ENCODE data around the gene CHST15.

The CHST15 gene

DNA sequence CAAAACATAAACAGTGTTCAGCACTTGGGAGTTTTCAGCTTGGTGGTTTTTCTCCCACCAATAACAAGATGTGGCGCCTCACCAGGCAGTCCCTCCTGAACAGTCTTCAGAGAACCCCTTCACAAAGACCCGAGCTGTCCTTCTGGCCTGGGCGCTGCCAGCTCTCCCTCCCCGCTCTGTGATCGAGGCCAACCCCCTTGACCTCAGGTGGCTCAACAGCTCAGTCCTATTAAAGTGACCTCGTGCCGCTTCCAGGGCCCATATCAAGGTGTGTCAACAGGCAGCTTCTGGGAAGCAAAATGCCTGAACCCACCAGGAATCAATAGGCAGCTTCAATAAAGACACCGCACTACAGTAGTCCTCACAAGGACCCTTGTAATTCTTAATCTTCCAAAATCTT, 63.3 kb downstream of the CHST15 start:
- H2AFZ ChIP-seq (ENCODE audit: low read depth), result no peak overlapping the region
- TF ChIP-seq, protein P1, sequence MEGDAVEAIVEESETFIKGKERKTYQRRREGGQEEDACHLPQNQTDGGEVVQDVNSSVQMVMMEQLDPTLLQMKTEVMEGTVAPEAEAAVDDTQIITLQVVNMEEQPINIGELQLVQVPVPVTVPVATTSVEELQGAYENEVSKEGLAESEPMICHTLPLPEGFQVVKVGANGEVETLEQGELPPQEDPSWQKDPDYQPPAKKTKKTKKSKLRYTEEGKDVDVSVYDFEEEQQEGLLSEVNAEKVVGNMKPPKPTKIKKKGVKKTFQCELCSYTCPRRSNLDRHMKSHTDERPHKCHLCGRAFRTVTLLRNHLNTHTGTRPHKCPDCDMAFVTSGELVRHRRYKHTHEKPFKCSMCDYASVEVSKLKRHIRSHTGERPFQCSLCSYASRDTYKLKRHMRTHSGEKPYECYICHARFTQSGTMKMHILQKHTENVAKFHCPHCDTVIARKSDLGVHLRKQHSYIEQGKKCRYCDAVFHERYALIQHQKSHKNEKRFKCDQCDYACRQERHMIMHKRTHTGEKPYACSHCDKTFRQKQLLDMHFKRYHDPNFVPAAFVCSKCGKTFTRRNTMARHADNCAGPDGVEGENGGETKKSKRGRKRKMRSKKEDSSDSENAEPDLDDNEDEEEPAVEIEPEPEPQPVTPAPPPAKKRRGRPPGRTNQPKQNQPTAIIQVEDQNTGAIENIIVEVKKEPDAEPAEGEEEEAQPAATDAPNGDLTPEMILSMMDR (conservative IDR thresholded peaks at IDR 0.05; ENCODE audit: low read depth, low read length), result no peak
- no peaks in the 10 kb centered on the region for H3K4me1 ChIP-seq (ENCODE audit: low read depth, poor library complexity, severe bottlenecking)
- no peak overlapping the region for H3K9ac ChIP-seq
- H3K79me2 ChIP-seq (ENCODE audit: insufficient read depth, low read depth), result no peaks in the 10 kb centered on the region; the same call in 1 of the 2 replicates
- peaks cover 13% of the 10 kb centered on the region; the same call in 1 of the 2 replicates for H3K36me3 ChIP-seq (ENCODE audit: insufficient read depth)
- no peak overlapping the region for H3K4me2 ChIP-seq
- H3K27me3 ChIP-seq (ENCODE audit: insufficient read depth, low read depth), result no peaks in the 10 kb centered on the region
- H3K27ac ChIP-seq, result no peak overlapping the region
- no peaks in the 10 kb centered on the region for H4K20me1 ChIP-seq (ENCODE audit: insufficient read depth)
- no peak overlapping the region for H3K4me3 ChIP-seq (IDR thresholded peaks at IDR 0.05; ENCODE audit: insufficient read depth, low read depth, low read length)

DNA sequence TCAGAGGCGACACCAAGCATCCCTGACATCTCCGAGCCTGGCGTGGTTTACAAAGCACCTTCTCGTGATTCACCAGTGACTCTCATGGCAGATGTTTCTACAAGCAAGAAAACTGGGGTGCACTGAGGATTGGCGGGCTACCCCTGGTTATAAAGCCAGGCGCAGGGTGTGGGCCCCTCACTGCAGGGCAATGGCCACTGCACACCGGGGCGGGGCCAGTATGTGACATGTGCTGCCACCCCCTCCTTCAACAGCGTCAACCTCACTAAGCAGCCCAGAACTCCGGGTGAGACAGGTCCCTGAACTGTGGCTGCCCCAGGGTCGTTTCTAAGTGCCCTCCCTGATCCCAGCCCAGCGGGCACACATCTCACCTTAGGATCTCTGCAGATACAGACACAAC, 63.8 kb downstream of the CHST15 start:
- peaks cover 13% of the 10 kb centered on the region; the same call in 1 of the 2 replicates for H3K36me3 ChIP-seq (ENCODE audit: insufficient read depth)
- H3K79me2 ChIP-seq (ENCODE audit: insufficient read depth, low read depth), result no peaks in the 10 kb centered on the region; the same call in 1 of the 2 replicates
- no peak overlapping the region for H2AFZ ChIP-seq (ENCODE audit: low read depth)
- no peaks in the 10 kb centered on the region for H4K20me1 ChIP-seq (ENCODE audit: insufficient read depth)
- H3K4me3 ChIP-seq (IDR thresholded peaks at IDR 0.05; ENCODE audit: insufficient read depth, low read depth, low read length), result no peak overlapping the region
- TF ChIP-seq, protein P1 (conservative IDR thresholded peaks at IDR 0.05; ENCODE audit: low read depth, low read length), result no peak
- H3K27ac ChIP-seq, result no peak overlapping the region
- no peak overlapping the region for H3K9ac ChIP-seq
- H3K4me1 ChIP-seq (ENCODE audit: low read depth, poor library complexity, severe bottlenecking), result no peaks in the 10 kb centered on the region
- no peaks in the 10 kb centered on the region for H3K27me3 ChIP-seq (ENCODE audit: insufficient read depth, low read depth)
- H3K4me2 ChIP-seq, result no peak overlapping the region

DNA sequence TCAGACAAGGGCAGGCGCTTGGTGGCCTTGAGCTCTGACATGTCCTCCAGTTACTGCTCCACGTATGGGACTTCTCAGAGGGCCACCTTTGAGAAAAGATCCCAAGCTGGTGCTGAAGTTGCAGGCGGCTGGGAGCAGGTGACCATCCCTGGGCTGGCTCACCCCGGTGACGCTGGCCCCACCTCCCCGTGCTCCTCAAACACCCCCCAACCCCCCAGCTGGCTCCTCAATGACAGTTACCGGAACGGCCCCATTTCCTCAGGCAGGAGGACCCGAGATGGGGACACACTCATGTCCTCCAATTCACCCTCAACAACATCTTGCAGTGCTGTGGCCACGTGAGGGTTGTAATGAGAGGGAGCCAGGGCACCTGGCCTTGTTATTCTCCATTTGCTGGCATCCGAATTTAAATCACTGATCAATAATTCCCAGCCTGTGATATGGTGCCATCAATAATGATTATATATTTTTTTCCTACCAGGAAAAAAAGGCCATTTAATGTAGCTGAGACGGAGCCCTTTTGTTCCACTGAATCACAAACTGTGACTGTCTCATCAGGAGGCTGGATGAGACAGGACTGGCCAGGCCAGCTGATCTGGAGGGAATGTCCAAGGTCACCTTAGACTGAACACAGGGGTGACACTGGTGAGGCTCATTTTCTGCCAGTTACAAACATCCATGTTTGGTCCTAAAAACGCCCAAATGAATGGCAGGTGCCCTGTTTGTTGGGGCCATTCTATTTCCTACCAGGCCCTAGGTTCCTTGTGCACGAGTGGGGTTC, 64.5 kb downstream of the CHST15 start:
- H3K27me3 ChIP-seq (ENCODE audit: insufficient read depth, low read depth), result no peaks in the 10 kb centered on the region

DNA sequence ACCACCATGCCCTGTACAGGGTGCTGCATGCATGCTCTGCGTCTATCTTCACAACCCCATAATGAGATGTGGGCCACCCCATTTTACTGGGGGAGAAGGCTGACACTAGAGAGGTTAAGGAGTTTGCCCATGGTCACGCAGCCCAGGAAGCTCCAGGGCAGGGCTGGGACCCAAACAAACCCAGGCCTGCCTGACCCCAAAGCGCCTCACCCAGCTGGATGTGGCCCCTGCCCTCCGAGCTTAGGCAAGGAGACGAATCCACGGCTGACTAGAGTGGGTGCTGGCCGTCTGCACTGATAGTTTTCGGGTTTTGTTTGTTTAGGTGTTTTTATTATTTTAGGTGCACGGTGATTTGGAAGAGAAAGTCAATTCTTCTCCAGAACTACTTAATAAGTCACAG, 65.7 kb downstream of the CHST15 start:
- Histone ChIP-seq H3K79me2 (ENCODE audit: insufficient read depth, low read depth) (no peaks in the 10 kb centered on the region; the same call in 1 of the 2 replicates), H3K36me3 (ENCODE audit: insufficient read depth) (peaks cover 13% of the 10 kb centered on the region; the same call in 1 of the 2 replicates), H3K4me2 (no peak overlapping the region), H3K4me3 (IDR thresholded peaks at IDR 0.05; ENCODE audit: insufficient read depth, low read depth, low read length) (no peak overlapping the region), H2AFZ (ENCODE audit: low read depth) (no peak overlapping the region), H3K4me1 (ENCODE audit: low read depth, poor library complexity, severe bottlenecking) (peaks cover 4% of the 10 kb centered on the region), H4K20me1 (ENCODE audit: insufficient read depth) (no peaks in the 10 kb centered on the region), H3K27me3 (ENCODE audit: insufficient read depth, low read depth) (no peaks in the 10 kb centered on the region), H3K9ac (no peak overlapping the region), H3K27ac (no peak overlapping the region)
- TF ChIP-seq, protein P1 (conservative IDR thresholded peaks at IDR 0.05; ENCODE audit: low read depth, low read length), result no peak

More for the DNA sequence above, 64.5 kb downstream of the CHST15 start:
- H3K4me1 ChIP-seq (ENCODE audit: low read depth, poor library complexity, severe bottlenecking), result peaks cover 4% of the 10 kb centered on the region
- no peak overlapping the region for H3K4me3 ChIP-seq (IDR thresholded peaks at IDR 0.05; ENCODE audit: insufficient read depth, low read depth, low read length)
- no peak overlapping the region for H3K27ac ChIP-seq
- no peak overlapping the region for H3K9ac ChIP-seq
- no peak overlapping the region for H2AFZ ChIP-seq (ENCODE audit: low read depth)
- TF ChIP-seq, protein P1 (conservative IDR thresholded peaks at IDR 0.05; ENCODE audit: low read depth, low read length), result no peak
- H3K4me2 ChIP-seq, result no peak overlapping the region
- H3K36me3 ChIP-seq (ENCODE audit: insufficient read depth), result peaks cover 13% of the 10 kb centered on the region; the same call in 1 of the 2 replicates
- H4K20me1 ChIP-seq (ENCODE audit: insufficient read depth), result no peaks in the 10 kb centered on the region
- no peaks in the 10 kb centered on the region; the same call in 1 of the 2 replicates for H3K79me2 ChIP-seq (ENCODE audit: insufficient read depth, low read depth)
